Islet of Langerhans (tissue), 1 donor: ENCODE data around the gene KIAA1958.
A peak's percentile ranks its signal among the peaks of the same experiment; 100 is the strongest.

ENCODE experiments used
- FAIRE-seq: peaks from one replicate; lab custom pipeline; 2011; peaks lifted over from hg19 to GRCh38; lab: Jason Lieb, UNC

KIAA1958 gene

DNA sequence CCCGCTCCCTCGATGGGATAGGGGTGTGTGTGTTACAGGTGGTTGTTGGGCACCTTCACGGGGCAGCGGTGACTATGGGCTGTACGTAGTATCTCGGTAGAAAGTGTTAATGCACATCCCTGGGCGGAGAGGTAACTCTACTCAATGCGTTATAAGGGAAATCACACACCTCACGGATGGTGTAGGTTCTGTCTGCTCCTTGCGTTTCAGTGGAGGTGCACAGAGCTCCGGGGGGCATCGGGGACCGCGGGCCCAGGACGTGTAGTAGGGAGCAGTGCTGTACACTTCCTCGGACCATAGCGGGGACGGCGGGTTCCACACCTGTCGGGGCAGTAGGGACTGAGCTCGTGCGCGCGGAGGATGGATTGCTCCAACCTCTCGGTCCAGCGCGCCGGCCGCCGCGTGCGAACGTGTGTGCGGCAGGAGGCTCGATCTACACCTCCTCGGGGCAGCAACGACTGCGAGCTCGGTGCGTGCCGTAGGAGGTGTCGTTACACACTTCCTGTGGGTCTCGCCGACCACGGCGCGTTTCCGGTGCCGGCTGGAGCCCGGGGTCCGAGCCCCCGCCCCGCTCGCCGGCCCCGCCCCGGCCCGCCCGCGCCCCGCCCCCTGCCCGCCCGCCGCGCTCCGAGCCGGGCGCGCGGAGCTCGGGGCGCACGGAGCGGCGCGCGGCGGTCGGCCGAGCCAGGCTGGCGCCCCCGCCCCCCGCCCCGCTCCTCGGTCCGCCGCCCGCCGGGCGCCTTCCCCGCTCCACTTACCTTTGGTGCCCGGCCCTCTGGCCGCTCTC is at the start of gene KIAA1958:
Gene KIAA1958 (plus strand): TSS at position 607 of the 787 bp plus-strand sequence. CDS start 87,254 bp downstream, outside the sequence.
- no peak for FAIRE-seq

DNA sequence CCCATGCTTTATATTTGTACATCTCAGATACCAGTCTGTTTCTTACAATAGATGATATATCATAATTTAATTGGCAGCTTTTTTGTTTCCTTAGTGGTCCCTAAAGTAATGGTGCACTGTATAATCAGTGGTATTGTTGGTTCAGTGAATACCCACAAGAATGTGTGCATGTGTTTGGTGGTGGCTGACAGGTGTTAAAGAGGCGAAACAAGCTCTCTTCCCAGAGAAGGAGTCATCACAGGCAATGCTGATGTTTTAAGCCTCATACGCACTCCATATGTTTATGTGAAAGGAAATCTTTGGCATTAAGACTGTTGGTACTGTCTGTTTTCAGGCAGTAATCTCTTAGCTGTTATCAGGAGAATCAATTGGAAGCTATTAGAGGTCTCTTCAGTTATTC is 49.2 kb upstream of the KIAA1958 start:
- FAIRE-seq, result no peak

DNA sequence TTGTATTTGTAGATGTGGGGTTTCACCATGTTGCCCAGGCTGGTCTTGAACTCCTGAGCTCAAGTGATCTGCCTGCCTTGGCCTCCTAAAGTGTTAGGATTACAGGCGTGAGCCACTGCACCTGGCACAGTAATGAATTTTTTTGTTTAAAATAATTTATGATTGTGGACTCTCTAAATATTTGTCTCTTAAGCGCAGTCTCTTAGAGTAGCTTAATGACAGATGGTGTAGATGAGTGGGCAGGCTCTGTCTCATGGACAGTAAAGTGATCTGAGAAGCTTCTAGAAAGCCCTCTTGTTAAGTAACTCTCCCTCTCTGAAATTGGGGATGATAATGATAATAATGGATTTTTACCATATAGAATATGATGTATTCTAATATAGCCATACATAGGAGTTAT is 47.5 kb upstream of the KIAA1958 start:
- no peak for FAIRE-seq

DNA sequence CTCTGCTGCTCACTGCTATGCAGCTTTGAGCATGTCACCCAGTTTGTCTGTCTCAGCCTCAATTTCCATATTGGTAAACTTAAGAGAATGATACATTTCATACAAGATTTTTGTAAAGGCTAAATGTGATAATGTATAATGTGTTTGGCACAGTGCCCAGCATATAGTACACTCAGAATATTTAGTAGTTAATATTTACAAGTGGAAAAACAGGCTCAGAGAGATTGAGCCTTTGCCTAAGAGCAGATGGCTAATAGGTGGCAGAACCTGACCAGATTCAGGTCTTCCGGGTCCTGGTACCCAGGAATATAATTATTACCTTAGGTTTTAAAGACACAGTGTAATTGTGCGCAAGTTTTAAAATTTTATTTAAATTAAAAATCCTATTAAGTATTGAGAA is 46.8 kb upstream of the KIAA1958 start:
- peak; percentile 30 for FAIRE-seq

DNA sequence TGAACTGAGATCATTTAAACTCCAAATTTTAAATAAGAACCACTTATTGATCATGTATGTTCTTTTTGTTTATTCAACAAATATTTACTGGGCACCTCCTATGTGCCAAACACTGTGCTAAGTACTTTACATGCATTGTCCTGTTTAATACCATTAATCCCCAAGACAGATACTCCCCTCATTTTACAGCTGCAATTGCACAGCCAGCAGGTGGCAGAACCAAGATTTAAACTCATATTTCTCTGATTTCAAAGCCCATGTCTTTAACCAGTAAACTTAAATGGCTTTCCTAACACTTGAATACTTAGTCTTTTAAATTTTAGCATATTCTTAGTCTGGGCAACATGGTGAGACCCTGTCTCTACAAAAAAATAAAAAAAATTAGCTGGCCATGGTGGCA is 43.4 kb upstream of the KIAA1958 start:
- no peak for FAIRE-seq

DNA sequence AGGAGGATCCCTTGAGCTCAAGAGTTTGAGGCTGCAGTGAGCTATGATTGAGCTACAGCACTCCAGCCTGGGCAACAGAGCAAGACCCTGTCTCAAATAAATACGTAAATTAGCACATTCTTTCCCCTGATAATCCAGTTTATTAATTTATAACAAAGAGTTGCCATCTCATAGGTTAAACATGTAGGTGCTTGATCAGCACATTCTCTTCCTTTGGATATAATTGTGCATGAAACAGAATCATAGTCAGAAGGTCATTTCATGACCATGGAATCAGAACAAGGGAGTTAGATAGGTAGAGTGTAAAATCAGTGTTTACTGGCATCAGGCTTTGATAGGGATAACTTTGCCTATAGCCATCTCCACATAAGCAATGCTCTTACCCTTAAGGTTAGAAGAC is 43.0 kb upstream of the KIAA1958 start:
- FAIRE-seq, result no peak

- no peak for FAIRE-seq
Observed at GRCh38 chr9:112445196-112445595, 41.4 kb upstream of the KIAA1958 start.

DNA sequence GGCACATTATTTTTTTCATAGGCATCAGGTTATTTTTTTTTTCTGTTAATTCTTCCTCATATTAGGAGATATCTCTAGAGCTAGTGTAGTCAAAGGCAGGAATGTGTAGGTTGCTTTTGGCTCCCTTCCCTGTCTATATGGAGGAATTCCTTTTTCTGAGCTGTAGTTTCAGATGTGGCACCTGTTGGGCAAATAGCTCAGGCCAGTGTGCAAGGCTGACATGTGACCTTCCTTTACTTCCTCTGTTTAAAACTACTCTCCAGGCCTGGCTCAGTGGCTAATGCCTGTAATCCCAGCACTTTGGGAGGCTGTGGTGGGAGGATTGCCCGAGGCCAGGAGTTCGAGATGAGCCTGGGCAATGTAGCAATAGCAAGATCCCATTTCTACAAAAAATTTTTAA is 40.5 kb upstream of the KIAA1958 start:
- FAIRE-seq, result no peak

- FAIRE-seq, result no peak
Observed at GRCh38 chr9:112446526-112446925, 40.1 kb upstream of the KIAA1958 start.

DNA sequence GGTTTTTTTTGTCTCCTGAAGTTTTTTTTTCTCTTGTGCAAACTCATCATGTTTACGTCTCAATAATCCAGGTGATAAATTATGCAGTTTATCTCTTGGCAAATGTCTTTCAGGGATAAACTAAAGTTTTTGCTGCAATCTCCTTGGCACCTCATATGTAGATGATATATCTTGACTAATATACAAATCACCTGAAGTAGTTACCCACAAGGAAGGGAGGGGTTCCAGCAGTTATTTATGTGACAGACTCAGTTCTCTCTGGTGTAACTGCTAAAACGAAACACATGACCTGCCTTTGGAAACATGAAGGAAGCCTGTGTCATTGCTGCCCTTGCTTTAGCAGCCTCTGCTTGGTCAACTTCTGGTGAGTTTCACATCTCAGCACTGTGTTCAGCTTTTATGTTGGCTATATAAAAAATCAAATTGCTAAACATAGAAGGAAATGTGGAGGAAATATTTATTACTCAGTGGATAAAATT is 39.3 kb upstream of the KIAA1958 start:
- FAIRE-seq, result no peak

DNA sequence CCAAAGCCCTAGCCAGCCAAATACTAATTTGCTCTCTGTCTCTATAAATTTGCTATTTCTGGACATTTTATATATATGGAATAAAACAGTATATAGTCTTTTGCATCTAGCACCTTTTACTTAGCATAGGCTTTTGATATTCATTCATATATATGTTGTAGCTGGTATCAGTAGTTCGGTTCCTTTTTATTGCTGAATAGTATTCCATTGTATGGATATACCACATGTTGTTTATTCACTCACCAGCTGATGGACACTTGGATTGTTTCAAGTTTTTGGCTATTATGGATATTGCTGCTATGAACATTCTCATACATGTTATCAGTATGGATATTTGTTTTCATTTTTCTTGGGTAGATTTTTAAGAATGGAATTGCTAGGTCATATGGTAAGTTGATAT is 23.8 kb upstream of the KIAA1958 start:
- peak; percentile 24 for FAIRE-seq

DNA sequence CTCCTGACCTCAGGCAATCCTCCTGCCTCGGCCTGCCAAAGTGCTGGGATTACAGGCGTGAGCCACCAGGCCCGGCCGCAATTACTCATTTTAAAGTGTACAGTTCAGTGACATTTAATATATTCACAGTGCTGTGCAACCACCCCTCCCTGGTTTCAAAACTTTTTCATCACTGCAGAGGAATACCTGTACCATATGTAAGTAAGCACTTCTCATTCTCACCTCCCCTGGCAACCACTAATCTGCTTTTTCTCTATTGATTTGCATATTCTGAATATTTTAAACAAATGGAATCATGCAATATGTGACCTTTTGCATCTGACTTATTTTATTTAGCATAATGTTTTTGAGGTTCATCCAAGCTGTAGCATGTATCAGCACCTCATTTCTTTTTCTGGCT is 21.3 kb upstream of the KIAA1958 start:
- no peak for FAIRE-seq

DNA sequence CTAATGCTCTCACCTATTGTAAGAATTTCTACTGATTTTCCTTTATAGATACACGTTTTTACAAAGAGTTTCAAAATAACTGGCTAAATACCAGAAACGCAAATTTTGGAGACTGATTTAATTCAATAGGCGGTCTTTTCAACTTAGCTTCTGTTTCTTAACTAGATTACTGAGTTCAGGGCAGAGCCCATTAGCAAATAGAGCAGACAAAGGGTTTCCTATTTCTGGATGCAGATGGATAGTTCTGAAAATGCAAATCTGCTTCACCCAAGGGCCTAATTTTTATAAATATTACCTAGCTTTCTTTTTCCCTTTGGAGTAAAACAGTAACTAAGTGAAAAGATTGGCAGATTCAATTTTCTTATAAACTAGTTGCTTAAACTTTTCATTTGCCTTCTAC is 13.6 kb upstream of the KIAA1958 start:
- FAIRE-seq, result no peak

- no peak for FAIRE-seq
Observed at GRCh38 chr9:112473986-112474385, 12.6 kb upstream of the KIAA1958 start.

DNA sequence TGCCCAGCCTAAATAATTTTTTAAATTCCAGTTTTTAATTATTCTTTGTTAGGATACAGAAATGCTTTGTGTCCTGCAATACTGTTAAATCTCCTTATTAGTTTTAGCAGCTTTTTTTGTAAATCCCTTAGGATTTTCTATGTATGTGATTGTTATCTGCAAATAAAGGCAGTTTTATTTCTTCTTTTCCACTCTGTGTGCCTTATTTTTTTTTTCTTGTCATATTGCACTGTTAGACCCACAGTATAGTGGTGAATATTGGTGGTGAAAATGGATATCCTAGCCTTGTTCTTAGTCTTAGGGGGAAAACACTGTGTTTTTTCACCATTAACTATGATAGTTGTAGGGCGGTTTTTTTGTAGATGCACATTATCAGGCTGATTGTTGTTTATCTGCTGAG is 11.3 kb upstream of the KIAA1958 start:
- no peak for FAIRE-seq

DNA sequence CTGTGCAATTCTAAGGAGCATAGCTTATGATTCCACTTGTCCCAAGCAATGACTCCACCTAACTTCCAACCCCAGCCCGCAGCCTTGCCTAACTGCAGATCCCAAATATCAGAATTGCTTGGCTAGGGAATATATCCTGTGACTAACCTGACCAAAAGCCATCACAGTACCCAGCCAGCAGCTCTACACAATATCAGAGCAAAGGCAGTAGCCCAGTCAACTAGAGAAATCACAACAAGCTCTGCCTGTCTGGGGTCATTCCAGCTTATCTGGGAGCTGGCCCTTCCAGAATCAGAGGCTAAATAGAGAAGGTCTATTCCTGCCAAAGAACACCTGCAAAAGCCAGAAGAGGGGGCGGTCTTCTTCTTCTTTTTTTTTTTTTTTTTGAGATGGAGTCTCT is 9.3 kb upstream of the KIAA1958 start:
- FAIRE-seq, result no peak

- no peak for FAIRE-seq
Observed at GRCh38 chr9:112479221-112479620, 7.4 kb upstream of the KIAA1958 start.

DNA sequence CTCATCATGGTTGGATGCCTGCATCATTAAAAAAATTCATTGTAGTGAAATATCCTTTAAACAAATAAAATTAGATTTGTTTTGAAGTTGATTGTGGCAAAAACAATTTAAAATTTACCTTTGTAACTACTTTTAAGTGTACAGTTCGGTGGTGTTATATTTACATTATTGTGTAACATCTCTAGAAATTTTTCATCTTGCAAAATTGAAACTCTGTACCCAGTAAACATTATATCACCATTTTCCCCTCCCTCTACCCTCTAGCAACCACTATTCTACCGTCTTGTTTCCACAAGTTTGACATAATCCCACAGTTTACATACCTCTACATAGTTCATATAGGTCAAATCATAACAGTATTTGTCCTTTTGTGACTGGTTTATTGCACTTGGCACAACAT is 2.0 kb upstream of the KIAA1958 start:
- FAIRE-seq, result no peak

DNA sequence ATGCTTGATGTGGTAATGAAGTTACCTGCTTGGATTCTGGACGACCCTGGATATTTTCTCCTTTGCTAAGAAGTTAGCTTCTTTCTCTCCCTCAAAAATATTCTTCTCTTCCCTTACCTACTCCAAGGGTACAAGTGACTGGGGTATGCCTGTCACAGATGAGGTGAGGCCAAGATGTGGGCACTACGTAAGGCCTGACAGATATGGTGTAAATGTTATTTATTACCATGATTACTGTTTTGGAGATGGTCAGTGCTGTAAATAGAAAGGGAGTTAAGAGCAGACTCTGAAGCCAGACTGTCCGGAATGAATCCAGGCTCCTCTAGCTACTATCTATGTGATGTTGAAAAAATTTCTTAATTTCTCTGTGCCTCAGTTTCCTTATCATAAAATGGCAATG is 1.1 kb upstream of the KIAA1958 start:
- no peak for FAIRE-seq

DNA sequence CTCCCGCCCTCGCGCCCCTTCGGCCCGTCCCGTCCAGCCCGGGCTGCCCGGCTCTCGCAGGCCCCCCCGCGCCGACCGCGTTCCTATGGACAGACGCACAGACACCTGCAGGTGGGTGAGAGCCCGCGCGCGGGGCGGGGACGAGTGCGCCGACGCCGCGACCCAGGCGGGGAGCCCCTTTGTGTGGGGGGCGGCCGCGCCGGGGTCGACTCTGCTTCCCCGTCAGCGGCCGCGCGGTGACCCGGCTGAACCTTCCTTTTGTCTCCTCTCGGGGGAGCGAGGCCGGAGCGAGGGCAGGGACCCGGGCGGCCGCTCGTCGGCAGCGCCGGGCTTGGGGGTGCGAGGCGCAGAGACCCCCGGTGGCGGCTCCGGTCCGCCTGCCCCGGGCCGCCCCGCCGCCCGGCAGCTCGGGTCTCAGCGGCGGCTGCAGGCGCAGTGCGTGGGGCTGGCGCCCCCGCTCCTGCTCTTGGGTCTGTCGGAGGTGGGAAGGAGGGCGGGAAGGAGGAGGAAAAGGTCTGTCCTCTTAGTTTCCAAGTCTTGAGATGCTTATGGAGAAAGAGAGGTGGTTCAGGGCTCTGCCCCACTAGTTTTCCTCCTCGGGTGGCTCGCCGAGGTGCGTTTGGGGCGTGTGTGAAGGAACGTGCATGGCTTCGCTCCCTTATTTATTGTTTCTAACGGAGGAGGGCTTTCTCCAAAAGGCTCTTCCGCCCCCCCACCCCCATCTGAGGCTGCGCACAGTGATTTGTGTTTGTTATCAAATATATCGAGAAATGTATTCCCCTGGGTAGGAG is 576 bp downstream of the KIAA1958 start:
- FAIRE-seq, result no peak

- no peak for FAIRE-seq
Observed at GRCh38 chr9:112487799-112488340, 1.2 kb downstream of the KIAA1958 start.

DNA sequence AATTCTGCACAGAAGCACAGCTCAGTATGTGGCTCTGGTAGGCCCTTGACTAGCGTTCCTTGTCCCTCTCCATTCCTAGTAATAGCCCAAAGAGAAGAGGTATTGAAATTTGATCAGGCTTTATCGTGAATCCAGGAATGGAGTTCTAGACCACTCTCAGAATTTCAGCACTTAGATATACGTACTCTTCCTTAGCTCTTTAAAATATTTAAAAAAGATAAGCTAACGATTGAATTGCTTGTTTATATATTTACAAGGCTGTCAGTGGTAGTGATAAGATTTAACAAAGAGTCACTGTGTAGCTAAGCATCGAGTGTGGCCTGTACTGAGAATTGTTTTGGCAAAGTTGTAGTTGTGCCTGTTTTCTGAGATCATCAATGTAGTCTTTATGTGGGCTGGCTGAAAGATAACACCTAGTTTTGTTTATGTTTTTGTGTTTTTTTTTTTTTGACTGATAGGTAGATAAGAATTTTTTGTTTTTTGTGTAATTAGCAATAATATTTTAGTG is 2.5 kb downstream of the KIAA1958 start:
- FAIRE-seq, result no peak
